ENCODE data around the gene RARRES1. TPM values are rescaled to one million over a fixed set of nuclear protein-coding genes. Genes with fewer than 3 reads are reported as not detected.

Gene RARRES1
- total RNA-seq, 2 donors from 2014 or later = 67.9 to 138 TPM

DNA sequence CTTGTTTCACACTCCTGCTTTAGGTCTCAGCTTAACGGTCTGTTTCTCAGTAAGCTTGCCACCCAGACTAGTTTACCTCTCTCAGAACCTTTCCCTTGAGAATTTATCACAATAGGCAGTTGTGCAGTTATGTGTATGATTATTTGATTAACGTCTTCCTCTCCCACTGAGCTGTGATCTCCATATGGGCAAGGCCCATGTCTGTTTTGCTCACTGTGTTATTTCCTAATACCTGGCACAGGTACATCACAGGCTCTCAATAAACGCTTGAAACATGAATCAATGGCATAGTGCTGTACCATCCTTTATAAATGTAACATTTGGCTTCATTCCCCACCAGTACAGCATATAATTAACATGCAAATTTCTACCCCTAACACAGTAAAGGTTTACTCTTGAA, 29.1 kb upstream of the RARRES1 start:
- peak overlapping the region in 1 of 2 donors; percentile 5 for H3K27ac ChIP-seq
- TF ChIP-seq, protein P1, sequence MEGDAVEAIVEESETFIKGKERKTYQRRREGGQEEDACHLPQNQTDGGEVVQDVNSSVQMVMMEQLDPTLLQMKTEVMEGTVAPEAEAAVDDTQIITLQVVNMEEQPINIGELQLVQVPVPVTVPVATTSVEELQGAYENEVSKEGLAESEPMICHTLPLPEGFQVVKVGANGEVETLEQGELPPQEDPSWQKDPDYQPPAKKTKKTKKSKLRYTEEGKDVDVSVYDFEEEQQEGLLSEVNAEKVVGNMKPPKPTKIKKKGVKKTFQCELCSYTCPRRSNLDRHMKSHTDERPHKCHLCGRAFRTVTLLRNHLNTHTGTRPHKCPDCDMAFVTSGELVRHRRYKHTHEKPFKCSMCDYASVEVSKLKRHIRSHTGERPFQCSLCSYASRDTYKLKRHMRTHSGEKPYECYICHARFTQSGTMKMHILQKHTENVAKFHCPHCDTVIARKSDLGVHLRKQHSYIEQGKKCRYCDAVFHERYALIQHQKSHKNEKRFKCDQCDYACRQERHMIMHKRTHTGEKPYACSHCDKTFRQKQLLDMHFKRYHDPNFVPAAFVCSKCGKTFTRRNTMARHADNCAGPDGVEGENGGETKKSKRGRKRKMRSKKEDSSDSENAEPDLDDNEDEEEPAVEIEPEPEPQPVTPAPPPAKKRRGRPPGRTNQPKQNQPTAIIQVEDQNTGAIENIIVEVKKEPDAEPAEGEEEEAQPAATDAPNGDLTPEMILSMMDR (IDR thresholded peaks at IDR 0.05) = no peak
- no peak for TF ChIP-seq POLR2A (IDR thresholded peaks at IDR 0.05)
- no peak for TF ChIP-seq POLR2AphosphoS5 (IDR thresholded peaks at IDR 0.05)
- no peak for DNase-seq (ENCODE audit: low spot score)
- H3K9me3 ChIP-seq = no peaks in the 10 kb centered on the region
- no peaks in the 10 kb centered on the region for H3K36me3 ChIP-seq
- H3K4me1 ChIP-seq (replicated peaks) = no peaks in the 10 kb centered on the region
- WGBS = 60% methylated on average over 3 of the region's 3 CpGs
- intact Hi-C loops (cut with DNase I) = no loop called here
- no peaks in the 10 kb centered on the region for H3K27me3 ChIP-seq (replicated peaks; ENCODE audit: insufficient read depth)
- H3K4me3 ChIP-seq = no peak overlapping the region

DNA sequence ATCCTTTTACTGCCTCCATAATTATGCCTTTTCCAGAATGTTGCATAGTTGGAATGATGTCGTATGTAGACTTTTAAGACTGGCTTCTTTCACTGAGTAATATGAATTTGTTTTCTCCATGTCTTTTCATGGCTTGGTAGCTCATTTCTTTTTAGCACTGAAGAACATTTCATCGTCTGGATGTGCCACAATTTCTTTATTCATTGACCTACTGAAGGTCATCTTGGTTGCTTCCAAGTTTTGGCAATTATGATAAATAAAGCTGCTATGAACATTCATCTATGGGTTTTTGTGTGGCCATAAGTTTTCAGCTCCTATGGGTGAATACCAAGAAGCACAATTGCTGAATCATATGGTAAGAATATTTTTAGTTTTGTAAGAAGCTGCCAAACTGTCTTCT, 23.2 kb upstream of the RARRES1 start:
- no peak for DNase-seq (ENCODE audit: low spot score)
- no peaks in the 10 kb centered on the region for H3K27me3 ChIP-seq (replicated peaks; ENCODE audit: insufficient read depth)
- 48% methylated on average over 2 of the region's 2 CpGs for WGBS
- no peaks in the 10 kb centered on the region for H3K4me1 ChIP-seq (replicated peaks)
- H3K36me3 ChIP-seq = no peaks in the 10 kb centered on the region
- no peak for TF ChIP-seq POLR2A (IDR thresholded peaks at IDR 0.05)
- no peak for TF ChIP-seq POLR2AphosphoS5 (IDR thresholded peaks at IDR 0.05)
- TF ChIP-seq, protein P1 (IDR thresholded peaks at IDR 0.05) = no peak
- intact Hi-C loops (cut with DNase I) = no loop called here
- no peaks in the 10 kb centered on the region for H3K9me3 ChIP-seq
- no peak overlapping the region for H3K27ac ChIP-seq
- no peak overlapping the region for H3K4me3 ChIP-seq

DNA sequence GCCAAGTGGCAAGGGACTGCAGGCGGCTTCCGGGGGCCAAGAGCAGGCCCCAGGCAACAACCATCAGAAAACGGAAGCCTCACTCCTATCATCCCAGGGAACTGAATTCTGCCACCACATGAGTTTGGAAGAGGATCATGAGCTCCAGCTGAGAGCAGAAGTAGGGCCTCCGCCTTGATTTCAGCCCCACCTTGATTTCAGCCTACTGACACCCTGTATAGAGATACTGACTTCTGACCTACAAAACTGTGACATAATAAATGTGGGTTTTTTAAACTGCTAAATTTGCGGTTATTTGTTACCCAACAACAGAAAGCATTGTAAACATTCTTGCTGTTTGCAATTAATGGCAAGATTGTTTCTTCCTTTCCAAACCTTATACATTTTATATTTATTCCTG, 21.6 kb upstream of the RARRES1 start:
- no peaks in the 10 kb centered on the region for H3K36me3 ChIP-seq
- WGBS = 92% methylated on average over 5 of the region's 5 CpGs
- H3K27ac ChIP-seq = no peak overlapping the region
- H3K4me3 ChIP-seq = no peak overlapping the region
- no peaks in the 10 kb centered on the region for H3K4me1 ChIP-seq (replicated peaks)
- intact Hi-C loops (cut with DNase I) = no loop called here
- no peak for DNase-seq (ENCODE audit: low spot score)
- H3K9me3 ChIP-seq = no peaks in the 10 kb centered on the region
- no peaks in the 10 kb centered on the region for H3K27me3 ChIP-seq (replicated peaks; ENCODE audit: insufficient read depth)
- TF ChIP-seq, protein P1 (IDR thresholded peaks at IDR 0.05) = no peak
- TF ChIP-seq POLR2A (IDR thresholded peaks at IDR 0.05) = no peak
- TF ChIP-seq POLR2AphosphoS5 (IDR thresholded peaks at IDR 0.05) = no peak

DNA sequence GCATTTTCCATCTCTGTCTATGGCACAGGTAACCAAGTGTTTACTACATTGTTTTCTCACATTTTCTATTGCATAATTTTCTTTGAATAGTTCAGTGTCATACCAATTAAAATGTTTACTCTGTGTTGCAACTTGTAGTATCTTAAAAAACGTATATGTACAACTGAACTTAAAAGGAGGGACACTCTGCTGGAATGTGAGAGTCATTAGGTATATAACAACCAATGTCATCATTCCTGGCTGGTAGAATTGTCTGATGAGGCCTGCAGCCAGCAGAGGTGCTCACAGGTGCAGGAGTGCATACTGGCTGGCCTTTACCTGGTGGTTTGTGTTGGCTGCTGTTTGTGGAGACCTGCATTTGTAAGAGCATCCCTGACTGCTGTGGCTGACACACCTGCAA, 19.1 kb upstream of the RARRES1 start:
- H3K27me3 ChIP-seq (replicated peaks; ENCODE audit: insufficient read depth) = no peaks in the 10 kb centered on the region
- H3K9me3 ChIP-seq = no peaks in the 10 kb centered on the region
- no peaks in the 10 kb centered on the region for H3K36me3 ChIP-seq
- TF ChIP-seq POLR2A (IDR thresholded peaks at IDR 0.05) (no peak), POLR2AphosphoS5 (IDR thresholded peaks at IDR 0.05) (no peak)
- TF ChIP-seq, protein P1 (IDR thresholded peaks at IDR 0.05) = no peak
- no peak for DNase-seq (ENCODE audit: low spot score)
- no peaks in the 10 kb centered on the region for H3K4me1 ChIP-seq (replicated peaks)
- WGBS = 45% methylated on average over 1 of the region's 1 CpG
- intact Hi-C loops (cut with DNase I) = no loop called here
- no peak overlapping the region for H3K4me3 ChIP-seq
- no peak overlapping the region for H3K27ac ChIP-seq

DNA sequence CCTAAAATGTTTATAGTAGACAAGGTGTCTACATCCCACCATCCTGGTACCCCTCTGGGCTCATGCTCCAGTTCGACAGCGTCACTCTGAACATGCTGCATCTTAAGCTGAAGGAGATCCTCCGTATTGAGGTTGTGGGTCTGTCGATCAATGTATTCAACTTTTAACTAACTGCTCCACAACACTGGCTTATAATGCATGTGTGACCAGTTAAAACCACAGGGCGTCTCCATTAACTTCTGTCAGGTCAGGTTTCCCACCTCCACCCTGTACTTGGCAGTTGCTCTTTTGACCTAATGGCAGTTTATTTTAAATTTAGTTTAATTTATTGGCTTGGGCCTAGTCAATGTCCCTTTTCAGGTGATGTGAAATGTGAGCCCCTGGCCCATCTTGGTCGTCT, 17.8 kb upstream of the RARRES1 start:
- DNase-seq (ENCODE audit: low spot score) = no peak
- WGBS = 90% methylated on average over 6 of the region's 6 CpGs
- H3K36me3 ChIP-seq = no peaks in the 10 kb centered on the region
- H3K27me3 ChIP-seq (replicated peaks; ENCODE audit: insufficient read depth) = no peaks in the 10 kb centered on the region
- intact Hi-C loops (cut with DNase I) = no loop called here
- no peak overlapping the region for H3K27ac ChIP-seq
- no peaks in the 10 kb centered on the region for H3K4me1 ChIP-seq (replicated peaks)
- TF ChIP-seq, protein P1 (IDR thresholded peaks at IDR 0.05) = no peak
- TF ChIP-seq POLR2AphosphoS5 (IDR thresholded peaks at IDR 0.05) = no peak
- no peak for TF ChIP-seq POLR2A (IDR thresholded peaks at IDR 0.05)
- H3K9me3 ChIP-seq = no peaks in the 10 kb centered on the region
- no peak overlapping the region for H3K4me3 ChIP-seq

All from prostate gland (tissue), 2 donors.